Measurements from ENCODE around the gene PLA2G4E.

Gene PLA2G4E

DNA sequence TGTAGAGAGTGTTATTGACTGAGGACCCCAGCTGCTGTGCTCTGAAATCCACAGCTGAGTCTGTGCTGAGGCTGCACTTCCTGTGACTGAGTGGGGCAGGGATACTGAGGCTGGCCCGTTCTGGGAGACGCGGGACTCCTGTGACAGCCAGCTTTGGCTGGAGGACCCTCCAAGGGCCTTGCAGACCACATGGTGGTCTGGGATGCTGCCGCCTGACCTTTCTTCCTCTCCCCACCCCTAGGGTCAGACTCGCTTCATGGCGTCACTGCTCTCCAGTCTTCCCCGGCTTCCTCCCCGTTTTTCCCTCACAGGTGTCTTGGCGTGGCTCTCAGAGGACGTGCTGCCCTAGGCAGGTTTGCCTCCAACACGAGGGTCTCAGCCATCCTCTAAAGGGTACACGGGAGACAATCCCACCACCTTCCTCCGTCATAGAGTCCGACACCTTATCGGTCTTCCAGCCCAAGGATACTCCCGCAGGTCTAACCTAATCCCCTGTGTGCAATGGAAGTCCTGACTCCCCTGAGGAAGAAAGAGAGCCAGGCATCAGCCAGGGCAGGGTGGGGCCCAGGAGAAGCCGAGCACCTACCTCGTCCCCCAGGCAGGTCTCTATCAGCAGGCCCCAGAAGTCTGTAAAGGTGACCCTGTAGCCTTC lies 28.6 kb downstream of the PLA2G4E start:
- DNase-seq, result no peak

DNA sequence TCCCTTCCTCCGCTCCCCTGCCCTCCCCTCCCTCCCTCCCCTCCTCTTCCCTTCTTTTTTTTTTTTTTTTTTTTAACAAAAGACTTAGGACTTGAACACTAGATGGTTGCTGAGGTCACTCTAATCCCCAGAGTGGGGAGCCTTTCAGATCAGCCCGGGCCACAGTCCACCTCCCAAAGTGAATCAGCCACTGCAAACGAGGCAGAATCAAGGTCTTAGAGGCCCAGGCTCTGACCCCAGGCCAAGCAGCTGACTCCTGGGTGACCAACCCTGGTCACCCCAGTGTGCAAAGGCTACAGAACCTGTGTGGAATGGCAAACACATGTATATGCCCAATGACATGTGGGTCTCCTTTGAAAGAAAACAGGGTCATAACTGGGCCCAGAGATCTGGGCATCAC lies 30.2 kb downstream of the PLA2G4E start:
- DNase-seq, result no peak

DNA sequence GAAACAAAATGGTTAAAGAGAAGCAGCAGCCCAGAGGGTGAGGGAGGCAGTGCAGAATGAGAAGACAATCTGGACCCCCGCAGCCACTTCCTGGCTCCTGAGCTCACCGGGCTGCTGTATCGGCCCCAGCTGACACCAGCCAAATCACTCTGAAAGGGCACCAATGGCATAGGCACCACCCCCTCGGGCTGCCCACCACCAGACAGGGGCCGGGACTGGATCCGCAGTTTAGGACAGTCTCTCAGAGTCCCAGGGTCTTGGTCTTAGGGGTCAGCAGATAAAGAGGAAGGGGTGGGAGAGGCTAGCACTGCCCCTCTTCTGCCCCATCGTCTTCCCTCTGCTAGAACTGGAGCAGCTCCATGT lies 30.6 kb downstream of the PLA2G4E start:
- DNase-seq, result no peak

DNA sequence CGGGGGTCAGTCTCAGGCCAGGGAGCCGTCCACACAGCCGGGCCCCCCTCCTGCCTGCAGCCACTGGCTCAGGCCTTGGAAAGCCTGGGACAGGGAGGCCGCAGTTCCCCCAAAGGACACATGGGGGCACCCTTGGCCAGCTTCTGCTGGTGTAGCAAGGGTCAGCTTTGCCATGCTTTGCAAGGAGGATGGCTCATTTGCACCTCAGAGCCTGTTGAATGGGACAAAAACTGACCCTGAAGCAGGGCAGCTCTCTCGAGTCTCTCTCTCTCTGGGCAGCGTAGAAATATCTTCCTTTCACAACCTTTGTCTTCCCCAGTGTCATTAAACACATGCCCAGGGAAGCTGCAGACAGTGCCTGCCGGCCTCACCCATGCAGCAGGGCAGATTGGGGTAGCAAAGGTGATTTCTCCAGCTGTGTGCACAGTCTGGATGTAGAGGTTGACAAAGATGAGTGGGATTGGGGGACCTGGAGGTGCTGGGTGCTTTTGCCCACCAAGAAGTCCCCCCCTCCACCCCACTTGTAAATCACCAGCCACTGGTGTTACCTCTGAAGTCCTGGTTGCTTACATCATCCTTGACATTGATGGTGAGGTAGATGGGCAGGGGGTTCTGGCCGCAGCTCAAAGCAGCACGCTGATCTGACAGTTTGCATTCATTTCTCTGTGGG lies 31.1 kb downstream of the PLA2G4E start:
- peak; percentile 84 to 92 (median 87) for DNase-seq

DNA sequence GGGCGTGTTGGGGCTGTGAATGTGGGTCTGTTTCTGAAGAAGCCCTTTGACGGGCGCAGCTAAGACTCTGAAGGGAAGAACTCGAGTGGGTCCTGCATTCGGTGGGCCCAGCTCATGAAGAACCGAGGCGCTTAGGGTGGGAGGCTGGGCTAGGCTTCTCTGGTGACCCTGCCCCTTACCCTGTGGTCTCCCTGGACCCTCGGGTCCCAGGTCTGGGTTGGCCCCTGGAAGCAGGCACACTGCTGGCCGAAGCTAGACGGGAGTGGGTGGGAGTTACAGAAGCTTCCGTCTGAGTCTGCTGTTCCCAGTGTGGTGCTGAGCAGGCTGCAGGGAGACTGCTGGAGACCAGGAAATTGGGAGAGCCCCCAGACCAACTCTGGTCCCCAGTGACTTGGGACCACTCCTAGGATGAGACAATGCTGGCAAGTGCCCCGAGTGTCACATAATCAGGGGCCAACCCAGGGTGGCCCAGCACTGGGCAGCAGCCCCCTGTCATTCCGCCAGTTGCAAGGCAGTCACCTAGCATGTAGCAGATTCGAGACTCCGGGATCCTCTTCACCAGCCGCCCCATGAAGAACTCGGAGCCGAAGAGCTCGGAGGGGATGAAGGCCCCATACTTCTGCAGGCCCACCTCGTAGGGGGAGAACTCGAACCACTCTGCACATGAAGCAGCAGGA lies 31.8 kb downstream of the PLA2G4E start:
- DNase-seq, result no peak

DNA sequence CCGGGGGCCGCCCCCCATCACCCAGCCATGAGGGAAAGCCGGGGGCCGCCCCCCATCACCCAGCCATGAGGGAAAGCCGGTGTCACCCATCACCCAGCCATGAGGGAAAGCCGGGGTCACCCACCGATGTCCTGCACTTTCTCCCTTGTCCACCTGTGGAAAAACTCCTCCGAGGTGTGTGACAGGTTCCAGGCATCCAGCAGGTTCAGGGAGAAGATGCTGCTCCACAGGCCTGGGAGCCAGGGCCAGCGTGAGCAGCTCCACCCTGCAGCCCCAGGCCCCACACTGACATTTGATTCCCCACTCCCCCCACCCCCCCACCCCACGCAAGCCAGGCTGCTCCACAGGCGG lies 32.9 kb downstream of the PLA2G4E start:
- DNase-seq, result no peak

DNA sequence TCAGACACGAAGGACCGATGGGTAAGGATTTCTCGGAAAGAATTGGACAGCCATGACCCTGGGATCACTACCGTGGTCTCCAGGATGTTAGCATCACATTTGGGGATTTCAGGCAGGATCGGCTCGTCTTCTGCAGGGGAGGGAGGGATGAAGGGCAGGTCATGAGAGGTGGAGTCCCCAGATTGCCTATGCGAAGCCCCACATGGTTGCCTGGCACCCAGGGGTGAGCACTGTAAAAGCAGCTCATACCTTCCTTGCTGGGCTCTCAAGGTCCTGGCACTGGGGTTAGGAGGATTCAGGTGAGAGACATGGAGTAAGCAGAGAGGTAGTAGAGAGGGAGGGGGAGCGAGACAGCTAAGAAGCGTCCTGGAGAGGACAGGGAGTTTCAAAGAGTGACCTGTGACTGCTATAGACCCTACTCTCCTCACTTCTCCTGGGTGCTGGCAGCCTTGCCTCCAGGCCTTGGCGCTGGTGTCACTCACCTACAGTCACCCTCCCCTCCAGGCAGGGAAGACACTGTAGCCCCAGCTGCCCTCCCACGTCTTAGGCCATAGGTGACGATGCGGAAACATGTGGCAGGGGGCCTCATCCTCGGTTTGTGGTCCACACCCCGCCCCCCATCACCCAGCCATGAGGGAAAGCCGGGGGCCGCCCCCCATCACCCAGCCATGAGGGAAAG lies 33.5 kb downstream of the PLA2G4E start:
- no peak for DNase-seq

DNA sequence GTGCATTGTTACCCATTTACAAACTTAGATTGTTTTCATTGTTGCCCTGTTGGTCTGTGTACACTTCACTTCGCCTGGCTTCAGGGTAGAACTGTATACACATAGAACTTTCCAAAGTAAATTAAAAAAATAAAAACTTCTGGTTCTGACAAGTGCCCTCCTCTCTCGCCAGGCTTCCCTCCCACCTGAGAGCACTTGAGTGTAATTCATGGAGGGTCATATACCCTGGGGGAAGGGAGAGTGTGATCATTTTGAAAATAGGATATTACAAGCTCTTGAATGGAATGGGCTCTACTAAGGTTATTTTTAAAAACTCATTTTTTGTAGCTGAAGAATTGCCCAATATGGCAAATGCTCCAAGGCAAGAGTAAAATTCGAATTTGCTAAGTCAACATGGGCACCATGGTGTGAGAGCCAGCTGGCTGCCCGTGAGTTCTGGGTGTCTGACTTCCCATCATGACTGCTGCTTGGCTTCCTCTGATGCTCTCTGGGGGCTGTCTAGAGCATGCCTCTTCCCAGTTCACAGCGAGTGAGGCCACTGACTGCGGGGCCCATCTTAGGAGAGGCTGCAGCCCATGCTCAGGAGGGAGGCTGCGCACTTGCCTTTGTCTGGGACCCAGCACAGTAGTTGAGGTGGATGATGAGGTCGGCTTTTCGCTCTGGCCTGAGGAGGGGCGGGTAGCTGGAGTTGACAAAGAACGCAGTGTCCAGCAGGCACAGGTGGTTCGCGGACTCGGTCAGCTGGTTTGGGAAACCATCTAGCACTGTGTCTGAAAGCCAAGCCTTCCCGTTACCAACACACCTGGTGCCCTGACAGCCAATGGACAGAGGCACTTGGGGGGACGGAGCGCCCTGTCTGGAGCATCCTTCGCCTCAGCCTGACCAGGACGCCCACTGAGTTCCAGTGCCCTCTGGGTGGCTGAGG lies 35.3 kb downstream of the PLA2G4E start:
- no peak for DNase-seq

DNA sequence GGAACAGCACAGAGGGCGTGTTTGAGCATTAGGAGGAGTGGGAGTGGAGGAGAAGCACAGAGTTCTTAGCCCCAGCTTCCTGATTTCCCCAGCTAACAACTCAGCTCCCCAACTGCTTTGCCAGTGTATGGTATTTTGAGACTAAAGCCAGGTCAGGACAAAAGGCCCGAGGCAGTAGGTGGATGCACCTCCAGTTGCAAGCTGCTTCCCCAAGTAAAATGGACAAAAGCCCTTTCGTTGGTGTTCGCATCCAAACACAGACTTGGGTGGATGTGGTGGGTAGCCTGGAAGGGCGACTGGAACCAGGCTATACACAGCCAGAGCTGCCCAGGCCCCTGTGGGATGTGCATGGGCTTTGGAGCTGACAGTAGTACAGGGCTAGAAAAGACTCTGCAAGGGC lies 36.2 kb downstream of the PLA2G4E start:
- DNase-seq, result no peak

DNA sequence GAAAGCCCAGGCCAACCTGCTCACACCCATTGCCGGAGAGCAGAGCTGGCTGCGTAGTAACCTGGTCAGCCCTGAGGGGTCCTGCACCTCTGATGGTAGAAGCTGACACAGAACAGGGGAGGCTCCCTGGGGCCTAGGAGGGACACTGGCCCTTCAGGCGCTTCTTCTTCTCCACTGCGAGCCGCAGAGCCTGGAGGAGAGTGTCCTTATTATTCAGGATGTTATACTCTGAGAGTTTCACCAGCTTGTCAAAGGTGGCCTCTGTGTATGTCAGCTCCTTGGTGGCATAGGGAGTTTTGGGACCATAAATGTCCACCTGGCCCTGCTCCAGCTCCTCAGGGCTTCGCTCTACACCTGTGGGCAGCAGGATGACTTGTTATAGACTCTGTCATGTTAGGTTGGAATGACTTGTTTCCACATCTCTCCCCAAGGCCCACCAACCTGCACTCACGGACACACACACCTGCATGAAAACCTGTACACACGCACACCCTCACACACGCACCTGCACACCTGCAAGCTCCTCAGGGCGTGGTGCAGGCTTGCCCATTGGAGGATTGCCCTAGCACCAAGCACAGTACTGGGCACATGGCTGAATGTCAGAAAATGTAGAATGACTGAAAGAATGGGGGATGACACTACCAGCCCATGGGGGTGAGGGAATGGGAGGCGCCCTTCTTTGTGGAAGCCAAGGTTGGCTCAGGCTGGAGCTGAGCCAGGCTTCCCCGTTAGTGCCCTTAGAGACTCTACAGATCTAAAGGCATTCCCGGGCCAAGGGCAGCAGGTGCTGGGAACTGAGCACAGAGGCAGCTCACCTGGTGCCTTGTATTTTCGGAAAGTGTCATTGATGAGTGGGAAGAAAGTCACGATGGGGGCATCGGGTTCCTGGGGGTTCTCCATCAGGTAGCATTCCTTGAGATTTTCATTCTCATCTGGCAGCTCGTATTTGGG lies 36.9 kb downstream of the PLA2G4E start:
- DNase-seq, result no peak

DNA sequence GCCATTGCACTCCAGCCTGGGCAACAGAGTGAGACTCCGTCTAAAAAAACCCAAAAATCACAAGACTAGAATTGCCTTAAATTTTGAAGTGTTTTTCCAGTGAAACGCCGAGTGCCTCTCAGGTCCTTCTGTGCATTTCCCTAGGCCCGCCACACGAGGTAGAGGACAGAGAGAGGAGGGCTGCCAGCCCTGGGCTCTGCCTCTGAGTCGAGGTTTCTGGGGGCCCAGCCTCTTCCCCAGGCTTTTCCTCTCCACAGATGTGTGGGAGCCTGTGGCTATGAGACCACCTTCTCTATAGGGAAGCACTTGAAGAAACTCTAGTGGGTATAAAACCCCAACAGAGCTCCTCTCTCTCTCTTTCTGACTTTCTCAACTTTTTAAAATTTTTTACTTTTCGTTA lies 37.6 kb downstream of the PLA2G4E start:
- no peak for DNase-seq

DNA sequence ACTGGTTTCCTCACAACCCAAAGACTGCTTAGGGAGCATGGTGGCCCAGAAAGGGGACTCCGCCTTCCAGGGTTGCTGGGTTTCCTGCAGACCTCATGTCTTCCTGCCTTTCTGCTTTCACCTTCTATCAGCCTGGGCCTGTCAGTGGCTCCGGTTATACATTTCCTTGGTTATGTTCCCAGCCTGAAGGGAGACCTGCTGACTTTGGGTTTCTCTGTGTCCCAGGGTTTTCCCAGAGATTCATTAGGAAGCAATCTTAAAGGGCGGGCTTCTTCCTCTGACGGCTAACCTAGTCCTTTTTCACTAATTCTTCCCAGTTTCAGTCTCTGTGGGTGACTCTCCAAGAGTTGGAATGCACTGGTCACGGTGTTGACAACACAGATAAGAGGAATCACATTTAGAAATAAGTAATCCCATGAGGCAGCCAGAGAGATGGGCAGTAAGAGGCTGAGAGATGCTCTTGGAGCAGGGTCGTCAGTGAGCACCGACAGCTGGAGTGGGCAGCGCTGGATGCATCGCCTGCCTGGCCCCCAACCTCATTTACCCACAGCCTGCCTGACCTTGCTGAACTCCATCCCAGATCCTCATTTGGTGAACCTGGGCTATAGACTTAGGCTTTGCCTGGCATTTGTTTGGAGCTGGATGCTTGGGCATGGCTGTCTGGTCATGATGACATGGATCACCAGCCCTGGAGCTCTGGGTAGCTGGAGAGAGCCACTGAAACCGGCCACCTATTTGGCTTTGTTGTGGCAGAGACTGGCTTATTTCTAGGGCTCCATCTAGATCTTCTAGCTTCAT lies 38.5 kb downstream of the PLA2G4E start:
- DNase-seq, result no peak

DNA sequence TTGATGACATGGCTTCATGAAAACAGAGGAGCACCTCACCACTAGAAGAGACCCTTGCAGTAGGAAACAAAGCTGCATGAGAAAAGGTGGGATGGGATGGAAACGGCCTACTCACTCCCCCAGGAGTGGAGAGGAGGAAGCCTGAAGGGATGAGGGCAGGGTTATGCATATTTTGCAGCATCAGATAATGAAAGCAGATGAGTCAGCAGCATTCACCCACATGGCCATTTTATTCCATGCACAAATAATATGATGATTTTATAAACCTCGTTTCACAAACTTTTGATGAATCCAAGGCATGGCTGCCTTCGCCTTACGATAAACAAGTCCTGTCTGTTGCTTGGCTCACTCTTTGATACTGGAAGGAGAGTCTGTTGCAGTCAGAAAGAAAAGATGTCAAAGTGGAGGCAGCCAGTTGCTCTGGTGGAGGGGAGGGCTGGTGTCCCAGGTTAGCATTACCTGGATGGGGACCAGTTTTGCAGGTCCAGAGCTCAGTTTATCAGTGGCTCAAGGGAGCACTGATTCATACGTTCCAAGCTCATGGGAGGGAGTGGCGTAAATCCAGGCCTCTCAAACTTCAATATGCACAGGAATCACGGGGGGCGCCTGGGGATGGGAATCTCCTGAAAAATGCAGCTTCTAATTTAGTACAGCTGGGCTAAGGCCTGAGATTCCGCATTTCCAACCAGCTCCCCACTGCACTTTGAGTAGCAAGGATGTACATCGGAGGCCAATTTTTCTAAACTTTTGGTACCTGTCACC lies 39.3 kb downstream of the PLA2G4E start:
- no peak for DNase-seq

DNA sequence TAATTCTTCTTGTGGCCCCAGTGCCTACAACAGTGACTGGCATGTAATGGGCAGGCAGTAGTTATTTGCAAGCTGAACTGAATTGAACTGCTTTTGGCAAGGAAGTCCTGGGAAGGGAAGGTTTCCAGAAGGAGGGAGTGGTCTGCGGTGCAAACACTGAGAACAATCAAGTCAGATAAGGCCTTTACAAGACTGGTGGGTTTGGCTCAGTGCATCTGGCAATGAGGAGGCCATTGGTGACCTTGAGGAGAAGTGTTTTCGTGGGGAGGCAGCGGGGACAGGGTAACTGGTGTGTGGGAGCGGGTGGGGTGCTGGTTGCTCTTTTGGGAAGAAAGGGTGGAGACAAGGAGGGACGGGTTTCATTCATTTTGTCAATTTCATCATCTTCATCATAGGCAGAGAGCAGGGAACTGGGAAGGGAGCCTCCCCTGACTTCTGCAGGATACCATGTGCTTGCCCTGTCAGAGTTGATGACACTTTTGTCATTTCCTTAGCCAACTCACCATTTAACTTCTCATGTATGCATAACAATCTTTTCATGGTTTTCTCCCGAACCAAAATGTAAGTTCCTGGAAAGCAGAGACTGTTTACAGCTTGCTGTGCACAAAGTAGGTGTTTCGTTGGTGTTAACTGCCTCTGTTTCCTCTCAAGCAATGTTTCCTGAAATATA lies 40.1 kb downstream of the PLA2G4E start:
- DNase-seq, result peak in 3 of 4 experiments; percentile 49 to 54 (median 53)

DNA sequence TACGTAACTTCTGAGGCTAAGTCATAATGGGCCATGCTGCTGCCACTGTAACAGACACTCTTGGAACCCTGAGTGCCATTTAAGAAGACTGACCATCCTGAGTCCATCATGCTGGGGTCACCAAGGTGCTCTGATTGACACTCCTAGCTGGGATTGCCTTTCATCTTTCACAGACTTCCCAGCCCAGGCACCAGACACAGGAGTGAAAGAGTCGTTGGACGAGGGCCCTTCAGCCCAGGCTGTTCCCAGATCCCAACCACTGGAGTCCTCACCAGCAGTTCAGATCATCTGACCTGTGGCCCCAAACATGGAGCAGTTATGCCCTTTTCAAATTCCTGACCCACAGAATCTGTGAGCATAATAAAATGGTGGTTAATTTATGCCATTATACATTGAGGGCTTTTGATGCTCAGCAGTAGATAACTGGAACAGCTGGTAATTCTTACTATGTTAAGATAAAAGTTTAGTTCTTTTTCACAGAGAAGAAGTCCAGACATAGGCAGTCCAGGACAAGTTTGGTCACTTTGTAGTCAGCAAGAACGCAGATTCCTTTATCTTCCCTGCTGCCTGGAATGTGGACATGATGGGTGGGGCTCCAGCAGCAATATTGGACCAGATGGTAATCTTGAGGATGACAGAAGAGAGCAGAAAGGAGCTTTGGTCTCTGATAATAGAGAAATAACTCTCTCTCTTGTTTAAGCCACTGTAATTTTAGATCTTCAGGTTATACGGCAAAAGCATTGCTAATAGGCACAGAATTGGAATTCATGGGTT lies 41.2 kb downstream of the PLA2G4E start:
- DNase-seq, result no peak

DNA sequence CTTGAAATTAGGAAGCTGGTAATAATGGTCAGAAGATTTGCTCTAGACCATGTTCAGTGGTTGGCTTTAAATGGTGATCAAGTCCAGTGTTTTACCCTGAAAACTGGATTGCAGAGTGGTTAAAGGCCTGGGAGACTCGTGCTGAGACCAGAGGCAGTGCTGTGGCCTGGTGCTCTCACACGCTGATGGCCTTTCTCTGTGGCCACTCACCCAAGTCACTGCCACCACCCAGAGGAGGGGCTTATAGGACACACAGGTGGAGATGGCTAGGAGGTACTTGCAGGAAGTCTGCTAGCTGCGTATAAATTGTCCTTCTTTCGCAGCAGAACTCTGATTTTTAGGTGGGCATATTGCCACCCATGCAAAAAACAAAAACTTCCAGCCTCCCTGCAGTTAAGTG lies 42.3 kb downstream of the PLA2G4E start:
- DNase-seq, result no peak

DNA sequence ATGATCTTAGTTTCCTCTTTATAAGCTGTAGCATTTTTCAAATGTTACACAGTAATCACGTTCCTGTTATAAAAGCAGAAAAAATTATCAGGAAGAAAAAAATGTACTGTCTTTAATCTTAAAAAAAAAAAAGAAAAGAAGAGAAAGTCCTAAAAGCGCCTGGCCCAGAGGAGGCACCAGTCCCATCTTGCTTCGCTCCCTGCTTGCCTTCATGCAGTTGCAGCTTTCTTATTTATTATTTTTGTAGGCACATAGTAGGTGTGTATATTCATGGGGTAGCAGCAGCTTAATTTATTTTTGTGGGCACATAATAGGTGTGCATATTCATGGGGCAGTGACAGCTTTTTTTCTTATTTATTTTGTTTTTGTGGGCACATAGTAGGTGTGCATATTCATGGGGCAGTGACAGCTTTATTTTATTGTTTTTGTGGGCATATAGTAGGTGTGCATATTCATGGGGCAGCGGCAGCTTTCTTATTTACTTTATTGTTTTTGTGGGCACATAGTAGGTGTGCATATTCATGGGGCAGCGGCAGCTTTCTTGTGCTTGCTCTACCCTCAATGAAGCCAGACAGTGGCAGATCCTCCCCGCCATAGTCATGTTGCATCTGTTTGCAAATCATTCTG lies 43.0 kb downstream of the PLA2G4E start:
- no peak for DNase-seq

DNA sequence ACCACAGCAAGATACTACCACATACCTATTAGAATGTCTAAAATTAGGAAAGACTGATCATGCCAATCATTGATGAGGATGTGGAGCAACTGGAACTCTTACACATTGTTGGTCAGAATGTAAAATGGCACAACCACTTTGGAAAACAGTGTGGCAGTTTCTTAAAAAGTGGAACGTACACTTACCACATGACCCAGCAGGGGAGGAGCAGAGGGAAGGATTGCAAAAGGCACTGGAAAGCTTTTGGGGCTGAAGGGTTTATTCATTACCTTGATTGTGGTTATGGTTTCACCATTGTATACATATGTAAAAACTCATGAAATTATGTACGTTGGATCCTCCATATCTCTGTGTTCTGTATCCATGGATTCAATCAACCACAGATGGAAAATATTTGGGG lies 45.2 kb downstream of the PLA2G4E start:
- DNase-seq, result peak in 3 of 4 experiments; percentile 18 to 29 (median 20)
